Esophagus (tissue), 2 donors: Measurements from ENCODE around the gene TMEM170B. TPM values are rescaled to one million over a fixed set of nuclear protein-coding genes. Genes with fewer than 3 reads are reported as not detected.
A peak's percentile ranks its signal among the peaks of the same experiment; 100 is the strongest.

Experiments
- H3K27ac ChIP-seq, 2 donors: one replicate each; pipeline ENCODE4 v1.5.1; 2013; ENCODE audit warnings: low read depth in 2 of 2, mild to moderate bottlenecking in 2 of 2, inconsistent platforms in 1 of 2, low read length in 1 of 2, moderate library complexity in 1 of 2
- H3K27me3 ChIP-seq, 2 donors: one replicate each; pipeline ENCODE4 v1.6.1; 2013; ENCODE audit warnings: low read length in 2 of 2, control low read depth in 1 of 2, mild to moderate bottlenecking in 1 of 2; ENCODE audit not compliant: insufficient read depth in 2 of 2, control insufficient read depth in 1 of 2
- H3K36me3 ChIP-seq, 2 donors: one replicate each; pipeline ENCODE4 v1.6.1; 2013; ENCODE audit warnings: low read length in 1 of 2; ENCODE audit not compliant: control insufficient read depth in 2 of 2, insufficient read depth in 2 of 2
- H3K4me1 ChIP-seq, 2 donors: one replicate each; pipeline ENCODE4 v1.6.1; 2013; ENCODE audit warnings: low read length in 1 of 2; ENCODE audit not compliant: control insufficient read depth in 2 of 2, insufficient read depth in 2 of 2
- H3K4me3 ChIP-seq, 2 donors: one replicate each; pipeline ENCODE4 v1.5.1; 2013; ENCODE audit warnings: low read length in 2 of 2, mild to moderate bottlenecking in 2 of 2, low read depth in 1 of 2, moderate library complexity in 1 of 2
- H3K9me3 ChIP-seq, 2 donors: one replicate each; pipeline ENCODE4 v1.6.1; 2013; ENCODE audit warnings: mild to moderate bottlenecking in 2 of 2, low read depth in 1 of 2, low read length in 1 of 2, moderate library complexity in 1 of 2; ENCODE audit not compliant: control insufficient read depth in 2 of 2, insufficient read depth in 1 of 2
- WGBS, 2 donors: extraction: QIAGEN DNeasy Blood & Tissue Kit; methylation state at CpG; one replicate each; pipeline ENCODE4 v1.1.7; 2013; 5-methylcytosine and 5-hydroxymethylcytosine counted together
- polyA plus RNA-seq, 2 donors: library from polyadenylated mRNA; stranded (reverse); fragments of 200-250 nt; gene quantifications; one replicate each; pipeline ENCODE4 v1.2.3, GENCODE V29; 2013
- donor health status: healthy with polysubstance abuse.
- donor health status: Bipolar disorder and iron deficiency.

The TMEM170B gene
- polyA plus RNA-seq, 2 donors: 0.22 to 0.41 TPM

- WGBS, 2 donors: 19 to 21% methylated on average over 7 of the region's 7 CpGs
- H3K27ac ChIP-seq: peak overlapping the region in 1 of 2 donors; percentile 40
- H3K36me3 ChIP-seq: no peaks in the 10 kb centered on the region
- H3K27me3 ChIP-seq: no peaks in the 10 kb centered on the region
- no peak overlapping the region for H3K4me3 ChIP-seq
- peaks cover 0 to 7% of the 10 kb centered on the region in 2 donors for H3K4me1 ChIP-seq
- H3K9me3 ChIP-seq: no peaks in the 10 kb centered on the region
Measured at GRCh38 chr6:11607383-11607782, 69.8 kb downstream of the TMEM170B start.

GRCh38 chr6:11608600-11609323, 71.2 kb downstream of the TMEM170B start:
- WGBS, 2 donors: 88 to 90% methylated on average over 6 of the region's 6 CpGs
- peak overlapping the region; percentile 2 to 36 for H3K27ac ChIP-seq
- no peaks in the 10 kb centered on the region for H3K27me3 ChIP-seq
- peaks cover 0 to 7% of the 10 kb centered on the region in 2 donors for H3K4me1 ChIP-seq
- H3K36me3 ChIP-seq: no peaks in the 10 kb centered on the region
- no peak overlapping the region for H3K4me3 ChIP-seq
- H3K9me3 ChIP-seq: no peaks in the 10 kb centered on the region

- Histone ChIP-seq H3K27me3 (no peaks in the 10 kb centered on the region), H3K4me3 (no peak overlapping the region), H3K36me3 (no peaks in the 10 kb centered on the region), H3K4me1 (peaks cover 0 to 7% of the 10 kb centered on the region in 2 donors), H3K27ac (peak overlapping the region; percentile 2 to 36), H3K9me3 (no peaks in the 10 kb centered on the region)
- 72 to 73% methylated on average over 18 of the region's 18 CpGs for WGBS, 2 donors
Measured at GRCh38 chr6:11609324-11610071, 71.9 kb downstream of the TMEM170B start.

- H3K36me3 ChIP-seq: no peaks in the 10 kb centered on the region
- H3K27ac ChIP-seq: no peak overlapping the region
- H3K4me1 ChIP-seq: peaks cover 0 to 3% of the 10 kb centered on the region in 2 donors
- H3K4me3 ChIP-seq: no peak overlapping the region
- H3K9me3 ChIP-seq: no peaks in the 10 kb centered on the region
- H3K27me3 ChIP-seq: no peaks in the 10 kb centered on the region
- WGBS, 2 donors: 78 to 86% methylated on average over 1 of the region's 1 CpG
Measured at GRCh38 chr6:11613336-11613735, 75.8 kb downstream of the TMEM170B start.

- Histone ChIP-seq H3K4me3 (no peak overlapping the region), H3K27ac (peak overlapping the region; percentile 41 to 50)
- 49 to 62% methylated on average over 4 of the region's 4 CpGs for WGBS, 2 donors
Measured at GRCh38 chr6:11613858-11614257, 76.3 kb downstream of the TMEM170B start.

GRCh38 chr6:11614534-11615213, 77.1 kb downstream of the TMEM170B start:
- Histone ChIP-seq H3K27ac (peak overlapping the region in 1 of 2 donors; percentile 1), H3K4me1 (peaks cover 0 to 3% of the 10 kb centered on the region in 2 donors), H3K4me3 (no peak overlapping the region), H3K36me3 (no peaks in the 10 kb centered on the region), H3K27me3 (no peaks in the 10 kb centered on the region), H3K9me3 (no peaks in the 10 kb centered on the region)
- 69 to 84% methylated on average over 10 of the region's 10 CpGs for WGBS, 2 donors

More at GRCh38 chr6:11613858-11614257, 76.3 kb downstream of the TMEM170B start:
- Histone ChIP-seq H3K27me3 (no peaks in the 10 kb centered on the region), H3K4me1 (peaks cover 0 to 3% of the 10 kb centered on the region in 2 donors), H3K9me3 (no peaks in the 10 kb centered on the region), H3K36me3 (no peaks in the 10 kb centered on the region)

- H3K36me3 ChIP-seq: no peaks in the 10 kb centered on the region
- no peaks in the 10 kb centered on the region for H3K27me3 ChIP-seq
- WGBS, 2 donors: 94 to 97% methylated on average over 5 of the region's 5 CpGs
- no peak overlapping the region for H3K4me3 ChIP-seq
- no peaks in the 10 kb centered on the region for H3K9me3 ChIP-seq
- peaks cover 0 to 3% of the 10 kb centered on the region in 2 donors for H3K4me1 ChIP-seq
- H3K27ac ChIP-seq: no peak overlapping the region
Measured at GRCh38 chr6:11615214-11615602, 77.7 kb downstream of the TMEM170B start.

- no peaks in the 10 kb centered on the region for H3K9me3 ChIP-seq
- no peak overlapping the region for H3K4me3 ChIP-seq
- no peaks in the 10 kb centered on the region for H3K36me3 ChIP-seq
- 71 to 77% methylated on average over 5 of the region's 5 CpGs for WGBS, 2 donors
- H3K4me1 ChIP-seq: peaks cover 2 to 3% of the 10 kb centered on the region in 2 donors
- H3K27ac ChIP-seq: no peak overlapping the region
- no peaks in the 10 kb centered on the region for H3K27me3 ChIP-seq
Measured at GRCh38 chr6:11616200-11616611, 78.7 kb downstream of the TMEM170B start.

- Histone ChIP-seq H3K4me3 (no peak overlapping the region), H3K27ac (no peak overlapping the region), H3K4me1 (peaks cover 2 to 3% of the 10 kb centered on the region in 2 donors), H3K36me3 (no peaks in the 10 kb centered on the region), H3K9me3 (no peaks in the 10 kb centered on the region), H3K27me3 (no peaks in the 10 kb centered on the region)
- 57 to 72% methylated on average over 4 of the region's 4 CpGs for WGBS, 2 donors
Measured at GRCh38 chr6:11618533-11618932, 81.0 kb downstream of the TMEM170B start.
